HEK293T (cell line): ENCODE data around the gene PRADC1.
A peak's percentile ranks its signal among the peaks of the same experiment; 100 is the strongest.

Source experiments
- CTCF ChIA-PET: fragments of 350-600 bp; formaldehyde crosslinking; extraction: SDS; loops from one replicate; lab custom pipeline; 2021; ENCODE audit warnings: antibody characterized with exemption, inconsistent platforms; lab: Yijun Ruan, JAX
- POLR2A ChIA-PET: fragments of 350-600 bp; formaldehyde crosslinking; extraction: SDS; loops from one replicate; lab custom pipeline; 2020; ENCODE audit warnings: antibody characterized with exemption, inconsistent platforms; lab: Yijun Ruan, JAX
- DNase-seq: peaks from one replicate; pipeline ENCODE4 v3.0.0; 2012; ENCODE audit warnings: mixed read lengths; ENCODE audit errors: extremely low spot score
- ARNT ChIP-seq: fragments of 450-650 bp; IDR thresholded peaks from 2 replicates; pipeline ENCODE4 v1.6.1; 2017; ENCODE audit warnings: mild to moderate bottlenecking
- BHLHE40 ChIP-seq: fragments of 450-650 bp; IDR thresholded peaks from 2 replicates; pipeline ENCODE4 v1.6.1; 2016; ENCODE audit warnings: mild to moderate bottlenecking, moderate library complexity, borderline replicate concordance
- CTBP1 ChIP-seq: fragments of 450-650 bp; IDR thresholded peaks from 2 replicates; pipeline ENCODE4 v1.6.1; 2016; ENCODE audit warnings: borderline replicate concordance
- ELF4 ChIP-seq: fragments of 450-650 bp; IDR thresholded peaks from 2 replicates; pipeline ENCODE4 v1.6.1; 2017; ENCODE audit warnings: antibody characterized with exemption
- FOXA1 ChIP-seq: fragments of 450-650 bp; IDR thresholded peaks from 2 replicates; pipeline ENCODE4 v1.6.1; 2016; ENCODE audit warnings: mild to moderate bottlenecking
- FOXK2 ChIP-seq: fragments of 450-650 bp; IDR thresholded peaks from 2 replicates; pipeline ENCODE4 v1.6.1; 2016; ENCODE audit warnings: mild to moderate bottlenecking
- FOXM1 ChIP-seq: fragments of 450-650 bp; IDR thresholded peaks from 2 replicates; pipeline ENCODE4 v1.6.1; 2017; ENCODE audit warnings: mild to moderate bottlenecking, borderline replicate concordance
- HDGF ChIP-seq: fragments of 450-650 bp; IDR thresholded peaks from 2 replicates; pipeline ENCODE4 v1.6.1; 2017; ENCODE audit warnings: antibody characterized with exemption, borderline replicate concordance
- L3MBTL2 ChIP-seq: fragments of 450-650 bp; conservative IDR thresholded peaks from 2 replicates; pipeline ENCODE4 v1.6.1; 2016; ENCODE audit warnings: mild to moderate bottlenecking
- LEF1 ChIP-seq: fragments of 450-650 bp; IDR thresholded peaks from 2 replicates; pipeline ENCODE4 v1.6.1; 2017; ENCODE audit warnings: mild to moderate bottlenecking, borderline replicate concordance
- NFRKB ChIP-seq: fragments of 450-650 bp; IDR thresholded peaks from 2 replicates; pipeline ENCODE4 v1.6.1; 2016; ENCODE audit warnings: mild to moderate bottlenecking, moderate library complexity
- SP1 ChIP-seq: fragments of 450-650 bp; IDR thresholded peaks from 2 replicates; pipeline ENCODE4 v1.6.1; 2017
- SUZ12 ChIP-seq: fragments of 450-650 bp; IDR thresholded peaks from 2 replicates; pipeline ENCODE4 v1.6.1; 2016; ENCODE audit warnings: mild to moderate bottlenecking
- TARDBP ChIP-seq: fragments of 450-650 bp; IDR thresholded peaks from 2 replicates; pipeline ENCODE4 v1.6.1; 2016
- ZNF384 ChIP-seq: fragments of 450-650 bp; IDR thresholded peaks from 2 replicates; pipeline ENCODE4 v1.6.1; 2016
- TF ChIP-seq, protein P1 (sequence below): fragments of 450-650 bp; IDR thresholded peaks from 2 replicates; pipeline ENCODE4 v1.6.1; 2016

The PRADC1 gene

DNA sequence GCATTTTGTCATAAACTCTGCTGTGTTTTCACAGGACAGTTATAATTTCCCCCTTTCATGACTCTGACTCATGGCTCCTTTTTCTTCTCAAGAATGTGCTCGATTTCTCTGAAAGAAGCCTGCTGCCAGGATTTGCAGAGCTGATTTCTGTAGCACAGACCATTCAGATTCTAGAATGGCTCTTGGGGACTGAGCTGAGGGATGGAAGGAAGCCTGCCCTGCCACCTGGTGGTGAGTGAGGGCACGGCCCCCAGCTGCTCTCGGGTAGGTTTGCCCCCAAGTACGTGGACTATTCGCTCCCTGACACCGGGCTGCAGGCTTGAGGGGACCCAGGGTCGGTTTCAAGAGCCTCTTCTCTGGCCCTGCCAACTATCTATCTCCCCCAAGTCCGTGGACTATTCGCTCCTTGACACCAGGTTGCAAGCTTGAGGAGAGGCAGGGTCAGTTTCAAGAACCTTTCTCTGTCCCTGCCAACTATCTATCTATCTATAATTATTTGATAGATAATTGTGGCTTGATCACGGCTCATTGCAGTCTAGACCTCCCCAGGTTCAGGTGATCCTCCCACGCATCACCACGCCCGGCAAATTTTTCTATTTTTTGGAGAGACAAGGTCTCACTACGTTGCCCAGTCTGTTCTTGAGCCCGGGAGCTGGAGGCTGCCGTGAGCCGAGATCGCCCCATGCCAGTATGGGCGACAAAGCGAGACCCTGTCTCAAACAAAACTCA lies 20.4 kb downstream of the PRADC1 start:
- TF ChIP-seq ARNT (no peak), FOXK2 (no peak), SP1 (no peak), BHLHE40 (no peak), SUZ12 (no peak), HDGF (no peak), FOXM1 (no peak), LEF1 (no peak), ELF4 (no peak), L3MBTL2 (no peak), CTBP1 (no peak), NFRKB (no peak), TARDBP (no peak), FOXA1 (no peak), ZNF384 (no peak)
- TF ChIP-seq, protein P1, sequence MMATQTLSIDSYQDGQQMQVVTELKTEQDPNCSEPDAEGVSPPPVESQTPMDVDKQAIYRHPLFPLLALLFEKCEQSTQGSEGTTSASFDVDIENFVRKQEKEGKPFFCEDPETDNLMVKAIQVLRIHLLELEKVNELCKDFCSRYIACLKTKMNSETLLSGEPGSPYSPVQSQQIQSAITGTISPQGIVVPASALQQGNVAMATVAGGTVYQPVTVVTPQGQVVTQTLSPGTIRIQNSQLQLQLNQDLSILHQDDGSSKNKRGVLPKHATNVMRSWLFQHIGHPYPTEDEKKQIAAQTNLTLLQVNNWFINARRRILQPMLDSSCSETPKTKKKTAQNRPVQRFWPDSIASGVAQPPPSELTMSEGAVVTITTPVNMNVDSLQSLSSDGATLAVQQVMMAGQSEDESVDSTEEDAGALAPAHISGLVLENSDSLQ = no peak
- DNase-seq = peak; percentile 82
- POLR2A ChIA-PET = interaction anchor here (1.4 to 4.7 kb wide), 3 partner anchors 15 to 36 kb away, joined by 5 to 38 read pairs (median 7); partner anchors contain the start of genes CCT7 and PRADC1
- CTCF ChIA-PET = interaction anchor here (0.7 to 2.2 kb wide), 10 partner anchors 10 to 320 kb away, joined by 3 to 13 read pairs (median 4); partner anchors contain the start of gene PRADC1

DNA sequence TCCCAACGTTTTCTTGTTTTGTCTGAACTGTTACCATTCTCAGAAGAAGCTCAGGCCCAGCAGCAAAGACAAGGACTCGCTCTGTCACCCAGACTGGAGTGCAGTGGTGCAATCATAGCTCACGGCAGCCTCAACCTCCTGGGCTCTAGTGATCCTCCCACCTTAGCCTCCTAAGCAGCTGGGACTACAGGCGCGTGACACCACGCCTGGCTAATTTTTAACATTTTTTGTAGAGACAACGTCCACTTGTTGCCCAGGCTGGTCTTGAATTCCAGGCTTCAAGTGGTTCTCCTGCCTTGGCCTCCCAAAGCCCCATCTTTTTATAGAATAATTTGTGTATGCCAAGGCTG lies 21.0 kb downstream of the PRADC1 start:
- ChIA-PET CTCF (interaction anchor here (0.6 to 2.2 kb wide), 10 partner anchors 11 to 319 kb away, joined by 3 to 13 read pairs (median 4); partner anchors contain the start of gene PRADC1), POLR2A (interaction anchor here (1.4 to 4.7 kb wide), 3 partner anchors 16 to 35 kb away, joined by 5 to 38 read pairs (median 7); partner anchors contain the start of genes CCT7 and PRADC1)
- DNase-seq = no peak
- no peak for TF ChIP-seq ZNF384
- no peak for TF ChIP-seq BHLHE40
- TF ChIP-seq, protein P1 = no peak
- TF ChIP-seq FOXA1 = no peak
- TF ChIP-seq NFRKB = no peak
- no peak for TF ChIP-seq ELF4
- no peak for TF ChIP-seq CTBP1
- no peak for TF ChIP-seq SUZ12
- TF ChIP-seq SP1 = no peak

DNA sequence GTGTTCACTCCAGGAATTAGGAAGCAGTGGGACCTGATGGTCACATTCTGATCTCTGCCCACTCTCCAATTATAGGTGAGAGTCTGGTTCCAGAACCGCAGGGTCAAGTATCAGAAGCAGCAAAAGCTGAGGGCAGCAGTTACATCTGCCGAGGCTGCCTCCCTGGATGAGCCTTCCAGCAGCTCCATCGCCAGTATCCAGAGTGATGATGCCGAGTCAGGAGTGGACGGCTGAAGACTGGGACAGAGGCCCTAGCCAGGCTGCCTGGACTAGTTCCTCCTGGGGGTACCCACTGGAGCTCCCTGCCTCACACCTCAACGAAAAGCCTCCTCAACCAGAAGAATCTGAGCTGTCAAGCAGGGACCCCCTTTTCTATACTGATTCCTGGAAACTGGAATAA lies 22.3 kb downstream of the PRADC1 start:
- ChIA-PET POLR2A (interaction anchor here (4.7 kb wide), 1 partner anchor 23 kb away, joined by 38 read pairs; the partner anchor contains the start of genes CCT7 and PRADC1), CTCF (no interaction called here)
- DNase-seq = no peak
- TF ChIP-seq CTBP1 (no peak), FOXM1 (no peak), ZNF384 (no peak), SUZ12 (no peak), NFRKB (no peak), FOXA1 (no peak), BHLHE40 (no peak), HDGF (no peak), FOXK2 (no peak)

DNA sequence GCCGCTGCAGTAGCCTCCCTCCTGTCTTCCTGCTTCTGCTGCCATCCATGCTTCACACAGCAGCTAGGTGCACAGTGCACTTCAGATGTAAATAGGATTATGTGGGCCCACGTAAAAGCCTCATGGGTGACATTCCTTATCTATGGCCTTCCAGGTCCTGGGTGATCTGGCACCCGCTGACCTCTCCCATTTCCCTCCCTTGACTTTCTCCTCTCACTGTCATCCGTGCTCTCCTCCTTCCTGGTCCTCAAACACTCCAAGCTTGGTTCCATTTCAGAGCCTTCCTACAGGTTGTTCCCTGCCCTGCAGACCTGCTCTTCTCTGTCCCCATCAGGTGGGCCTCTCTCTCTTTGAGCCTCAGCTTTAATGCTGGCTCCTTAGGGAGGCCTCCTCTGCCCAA lies 23.0 kb downstream of the PRADC1 start:
- CTCF ChIA-PET = interaction anchor here (0.6 kb wide), 1 partner anchor 911 kb away, joined by 3 read pairs; no protein-coding TSS in a partner anchor
- no peak for DNase-seq
- no peak for TF ChIP-seq FOXK2
- TF ChIP-seq NFRKB = no peak
- TF ChIP-seq L3MBTL2 = no peak
- no peak for TF ChIP-seq SUZ12
- TF ChIP-seq ELF4 = no peak
- TF ChIP-seq ARNT = no peak
- no peak for TF ChIP-seq CTBP1
- TF ChIP-seq FOXA1 = no peak
- TF ChIP-seq, protein P1 = no peak
- TF ChIP-seq LEF1 = no peak
- no peak for TF ChIP-seq SP1
- TF ChIP-seq FOXM1 = no peak
- TF ChIP-seq ZNF384 = no peak
- no peak for TF ChIP-seq HDGF
- TF ChIP-seq BHLHE40 = no peak
- TF ChIP-seq TARDBP = no peak
- POLR2A ChIA-PET = interaction anchor here (4.7 kb wide), 1 partner anchor 24 kb away, joined by 38 read pairs; the partner anchor contains the start of genes CCT7 and PRADC1

DNA sequence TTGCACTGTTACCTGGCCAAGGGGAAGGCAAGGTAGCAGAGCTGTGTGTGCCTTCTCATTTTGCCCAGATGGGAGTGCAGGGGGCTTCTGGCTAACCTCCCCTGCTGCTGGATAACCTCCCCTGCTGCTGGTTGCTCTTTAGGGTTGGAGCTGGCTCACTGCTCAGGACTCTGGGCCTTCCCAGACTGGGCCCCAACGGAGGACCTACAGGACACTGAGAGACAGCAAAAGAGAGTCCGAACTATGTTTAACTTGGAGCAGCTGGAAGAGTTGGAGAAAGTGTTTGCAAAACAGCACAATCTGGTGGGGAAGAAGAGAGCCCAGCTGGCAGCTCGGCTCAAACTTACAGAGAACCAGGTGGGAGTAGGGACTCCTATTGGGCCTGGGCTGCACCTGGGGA lies 24.8 kb downstream of the PRADC1 start:
- no peak for TF ChIP-seq ZNF384
- no peak for TF ChIP-seq ARNT
- no peak for TF ChIP-seq SP1
- TF ChIP-seq NFRKB = no peak
- TF ChIP-seq FOXK2 = no peak
- TF ChIP-seq CTBP1 = no peak
- TF ChIP-seq FOXM1 = no peak
- no peak for TF ChIP-seq BHLHE40
- TF ChIP-seq L3MBTL2 = no peak
- TF ChIP-seq FOXA1 = no peak
- no peak for TF ChIP-seq ELF4
- no peak for TF ChIP-seq SUZ12
- TF ChIP-seq HDGF = no peak
- TF ChIP-seq, protein P1 = no peak
- TF ChIP-seq TARDBP = no peak
- no peak for TF ChIP-seq LEF1
- no peak for DNase-seq
- ChIA-PET POLR2A (no interaction called here), CTCF (no interaction called here)
